ENCODE data around the gene TIAM1. TPM values are rescaled to one million over a fixed set of nuclear protein-coding genes. Genes with fewer than 3 reads are reported as not detected.
A peak's percentile ranks its signal among the peaks of the same experiment; 100 is the strongest.

TIAM1 gene
- total RNA-seq, 1 donor from 2014 or later, result 6.6 TPM

GRCh38 chr21:31338908-31339368, 5.1 kb downstream of the TIAM1 start:
- H3K4me3 Mint-ChIP-seq (ENCODE audit: unreplicated experiment), result no peak overlapping the region
- H3K27ac Mint-ChIP-seq (ENCODE audit: unreplicated experiment), result no peak overlapping the region
- no peak for DNase-seq (ENCODE audit: low spot score)
- H3K9me3 Mint-ChIP-seq (ENCODE audit: low read depth), result no peaks in the 10 kb centered on the region
- H3K27me3 Mint-ChIP-seq (ENCODE audit: low read depth), result no peaks in the 10 kb centered on the region
- peaks cover 2% of the 10 kb centered on the region for H3K36me3 Mint-ChIP-seq (ENCODE audit: low read depth)
- peaks cover 42% of the 10 kb centered on the region for H3K4me1 Mint-ChIP-seq (ENCODE audit: low read depth)
- TF ChIP-seq CTCF (IDR thresholded peaks at IDR 0.05), result no peak

GRCh38 chr21:31337996-31338907, 5.8 kb downstream of the TIAM1 start:
- Mint-ChIP-seq H3K36me3 (ENCODE audit: low read depth) (peaks cover 2% of the 10 kb centered on the region), H3K27ac (ENCODE audit: unreplicated experiment) (no peak overlapping the region), H3K27me3 (ENCODE audit: low read depth) (no peaks in the 10 kb centered on the region), H3K4me3 (ENCODE audit: unreplicated experiment) (no peak overlapping the region), H3K4me1 (ENCODE audit: low read depth) (peaks cover 40% of the 10 kb centered on the region), H3K9me3 (ENCODE audit: low read depth) (no peaks in the 10 kb centered on the region)
- TF ChIP-seq CTCF (IDR thresholded peaks at IDR 0.05), result no peak
- no peak for DNase-seq (ENCODE audit: low spot score)

DNA sequence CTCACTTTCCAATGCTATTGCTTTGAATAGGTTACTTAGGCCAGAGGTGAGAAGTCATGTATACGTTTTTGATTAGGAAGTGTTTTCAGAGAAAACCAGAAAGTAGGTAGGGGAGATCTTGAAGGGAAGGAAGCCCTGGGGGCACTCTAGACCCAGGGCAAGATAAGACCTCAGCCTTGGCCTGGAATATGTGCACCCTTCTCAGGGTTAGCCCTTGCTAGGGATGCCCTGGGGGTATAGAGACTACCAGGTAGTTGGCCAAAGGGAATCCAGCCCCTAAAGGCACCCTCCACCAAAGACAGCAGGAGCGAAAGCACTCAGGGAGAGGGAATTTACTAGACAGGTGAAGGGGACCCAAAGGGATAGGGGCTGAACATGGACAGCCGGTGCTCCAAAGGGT, 7.0 kb downstream of the TIAM1 start:
- no peaks in the 10 kb centered on the region for H3K27me3 Mint-ChIP-seq (ENCODE audit: low read depth)
- no peak for TF ChIP-seq CTCF (IDR thresholded peaks at IDR 0.05)
- peaks cover 2% of the 10 kb centered on the region for H3K36me3 Mint-ChIP-seq (ENCODE audit: low read depth)
- H3K4me1 Mint-ChIP-seq (ENCODE audit: low read depth), result peaks cover 36% of the 10 kb centered on the region
- no peaks in the 10 kb centered on the region for H3K9me3 Mint-ChIP-seq (ENCODE audit: low read depth)
- no peak overlapping the region for H3K27ac Mint-ChIP-seq (ENCODE audit: unreplicated experiment)
- H3K4me3 Mint-ChIP-seq (ENCODE audit: unreplicated experiment), result no peak overlapping the region
- no peak for DNase-seq (ENCODE audit: low spot score)

DNA sequence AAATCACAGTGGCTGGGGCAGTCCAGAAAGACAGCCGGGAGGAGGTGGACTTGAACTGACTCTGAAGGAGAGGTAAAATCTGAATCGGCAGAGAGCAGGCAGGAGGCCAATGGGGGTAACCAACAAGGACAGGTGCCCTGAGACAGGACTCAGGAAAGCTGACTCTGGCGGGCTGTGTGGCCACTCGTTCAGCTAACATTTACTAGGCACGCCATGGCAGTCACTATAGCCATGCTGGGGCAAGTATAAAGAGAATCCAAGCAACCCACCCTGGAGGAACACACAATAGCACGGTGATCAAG, 7.4 kb downstream of the TIAM1 start:
- Mint-ChIP-seq H3K27ac (ENCODE audit: unreplicated experiment) (peak overlapping the region; percentile 89), H3K9me3 (ENCODE audit: low read depth) (no peaks in the 10 kb centered on the region), H3K4me1 (ENCODE audit: low read depth) (peaks cover 36% of the 10 kb centered on the region), H3K27me3 (ENCODE audit: low read depth) (no peaks in the 10 kb centered on the region), H3K4me3 (ENCODE audit: unreplicated experiment) (peak overlapping the region; percentile 7), H3K36me3 (ENCODE audit: low read depth) (peaks cover 2% of the 10 kb centered on the region)
- TF ChIP-seq CTCF (IDR thresholded peaks at IDR 0.05), result no peak
- no peak for DNase-seq (ENCODE audit: low spot score)

- Mint-ChIP-seq H3K9me3 (ENCODE audit: low read depth) (no peaks in the 10 kb centered on the region), H3K36me3 (ENCODE audit: low read depth) (peaks cover 2% of the 10 kb centered on the region), H3K27me3 (ENCODE audit: low read depth) (no peaks in the 10 kb centered on the region), H3K4me3 (ENCODE audit: unreplicated experiment) (peak overlapping the region; percentile 7), H3K4me1 (ENCODE audit: low read depth) (peaks cover 36% of the 10 kb centered on the region), H3K27ac (ENCODE audit: unreplicated experiment) (peak overlapping the region; percentile 89)
- DNase-seq (ENCODE audit: low spot score), result no peak
- TF ChIP-seq CTCF (IDR thresholded peaks at IDR 0.05), result no peak
These were observed 7.9 kb downstream of the TIAM1 start for GRCh38 chr21:31335957-31336738.
